H9 (cell line): ENCODE results near the gene DAPL1. TPM values are rescaled to one million over a fixed set of nuclear protein-coding genes. Genes with fewer than 3 reads are reported as not detected.

ENCODE experiments used
- DNase-seq: peaks from one replicate; pipeline ENCODE4 v3.0.0-alpha.2; 2017
- H2AFZ ChIP-seq: one replicate; pipeline ENCODE4 v1.6.1; 2013; ENCODE audit warnings: mild to moderate bottlenecking, low read length, control low read depth, moderate library complexity
- H2AK5ac ChIP-seq: 2 replicates; pipeline ENCODE4 v1.6.1; 2013; ENCODE audit warnings: low read length, control low read depth, mixed read lengths; ENCODE audit not compliant: insufficient read length
- H2BK120ac ChIP-seq: one replicate; pipeline ENCODE4 v1.6.1; 2013; ENCODE audit warnings: low read depth, mild to moderate bottlenecking, low read length, control low read depth, inconsistent platforms; ENCODE audit not compliant: poor library complexity, severe bottlenecking
- H2BK12ac ChIP-seq: 2 replicates; pipeline ENCODE4 v1.6.1; 2013; ENCODE audit warnings: low read length, control low read depth, mixed read lengths, low read depth; ENCODE audit not compliant: insufficient read length
- H2BK15ac ChIP-seq: 2 replicates; pipeline ENCODE4 v1.6.1; 2013; ENCODE audit warnings: low read depth, low read length, control low read depth
- H2BK20ac ChIP-seq: one replicate; pipeline ENCODE4 v1.6.1; 2013; ENCODE audit warnings: low read depth, mild to moderate bottlenecking, low read length, control low read depth, inconsistent platforms; ENCODE audit not compliant: poor library complexity, severe bottlenecking
- H2BK5ac ChIP-seq: 2 replicates; pipeline ENCODE4 v1.6.1; 2013; ENCODE audit warnings: low read length, control low read depth, mixed read lengths; ENCODE audit not compliant: insufficient read length
- H3K14ac ChIP-seq: 2 replicates; pipeline ENCODE4 v1.6.1; 2013; ENCODE audit warnings: low read length, control low read depth; ENCODE audit not compliant: insufficient read depth
- H3K18ac ChIP-seq: 2 replicates; pipeline ENCODE4 v1.6.1; 2013; ENCODE audit warnings: low read depth, mild to moderate bottlenecking, mixed read lengths, low read length, control low read depth; ENCODE audit not compliant: insufficient read length
- H3K23ac ChIP-seq: 2 replicates; pipeline ENCODE4 v1.6.1; 2013; ENCODE audit warnings: low read length, control low read depth, mixed read lengths, low read depth; ENCODE audit not compliant: insufficient read length
- H3K23me2 ChIP-seq: 2 replicates; pipeline ENCODE4 v1.6.1; 2013; ENCODE audit warnings: low read depth, mild to moderate bottlenecking, mixed read lengths, low read length, control low read depth; ENCODE audit not compliant: insufficient read length, poor library complexity, severe bottlenecking
- H3K27ac ChIP-seq: 2 replicates; pipeline ENCODE4 v1.5.1; 2013; ENCODE audit warnings: low read length, control low read depth, mixed read lengths, low read depth; ENCODE audit not compliant: insufficient read length
- H3K27me3 ChIP-seq: 2 replicates; pipeline ENCODE4 v1.6.1; 2013; ENCODE audit warnings: low read length, control low read depth, inconsistent platforms; ENCODE audit not compliant: insufficient read depth
- H3K4ac ChIP-seq: 2 replicates; pipeline ENCODE4 v1.6.1; 2013; ENCODE audit warnings: low read depth, mild to moderate bottlenecking, control low read depth, inconsistent platforms, low read length, moderate library complexity
- H3K4me1 ChIP-seq: 2 replicates; pipeline ENCODE4 v1.6.1; 2013; ENCODE audit warnings: low read length, control low read depth, inconsistent platforms; ENCODE audit not compliant: insufficient read depth
- H3K4me2 ChIP-seq: 2 replicates; pipeline ENCODE4 v1.6.1; 2013; ENCODE audit warnings: low read length, control low read depth, mixed read lengths; ENCODE audit not compliant: insufficient read length, insufficient read depth
- H3K56ac ChIP-seq: 2 replicates; pipeline ENCODE4 v1.6.1; 2013; ENCODE audit warnings: low read depth, mild to moderate bottlenecking, mixed read lengths, low read length, control low read depth; ENCODE audit not compliant: insufficient read length
- H3K79me1 ChIP-seq: 2 replicates; pipeline ENCODE4 v1.6.1; 2013; ENCODE audit warnings: low read depth, mild to moderate bottlenecking, moderate library complexity, low read length, control low read depth, inconsistent platforms; ENCODE audit not compliant: insufficient read depth, poor library complexity, severe bottlenecking
- H3K79me2 ChIP-seq: 2 replicates; pipeline ENCODE4 v1.6.1; 2013; ENCODE audit warnings: low read length, control low read depth, inconsistent platforms; ENCODE audit not compliant: insufficient read depth
- H3K9ac ChIP-seq: 2 replicates; pipeline ENCODE4 v1.6.1; 2013; ENCODE audit warnings: low read length, control low read depth, mixed read lengths; ENCODE audit not compliant: insufficient read length; ENCODE audit errors: extremely low read depth
- H3K9me3 ChIP-seq: one replicate; pipeline ENCODE4 v1.6.1; 2013; ENCODE audit warnings: low read depth, low read length, inconsistent platforms; ENCODE audit not compliant: control insufficient read depth
- H3T11ph ChIP-seq: one replicate; pipeline ENCODE4 v1.6.1; 2013; ENCODE audit warnings: mild to moderate bottlenecking, low read length, control low read depth, inconsistent platforms
- H4K20me1 ChIP-seq: one replicate; pipeline ENCODE4 v1.6.1; 2013; ENCODE audit not compliant: control insufficient read depth, insufficient read length, insufficient read depth
- H4K5ac ChIP-seq: 2 replicates; pipeline ENCODE4 v1.6.1; 2013; ENCODE audit warnings: low read depth, mild to moderate bottlenecking, mixed read lengths, low read length, control low read depth; ENCODE audit not compliant: insufficient read length
- H4K8ac ChIP-seq: replicated peaks from 2 replicates; pipeline ENCODE4 v1.6.1; 2013; ENCODE audit warnings: low read length, control low read depth, mixed read lengths, low read depth; ENCODE audit not compliant: insufficient read length
- H4K91ac ChIP-seq: 2 replicates; pipeline ENCODE4 v1.6.1; 2013; ENCODE audit warnings: low read depth, mild to moderate bottlenecking, moderate library complexity, mixed read lengths, low read length, control low read depth; ENCODE audit not compliant: insufficient read length
- H3K27ac Mint-ChIP-seq, 3 experiments: 2 replicates in 2 of 3; 3 replicates in 1 of 3; pipeline ENCODE4 v1.8.0; 2020 to 2021; ENCODE audit warnings: mixed read lengths in 3 of 3, mild to moderate bottlenecking in 1 of 3, moderate library complexity in 1 of 3
- H3K27me3 Mint-ChIP-seq: 2 replicates; pipeline ENCODE4 v1.8.0; 2021; ENCODE audit warnings: low read depth, mild to moderate bottlenecking, moderate library complexity, mixed read lengths
- H3K36me3 Mint-ChIP-seq, 3 experiments: 2 replicates in 2 of 3; 3 replicates in 1 of 3; pipeline ENCODE4 v1.8.0; 2020 to 2021; ENCODE audit warnings: low read depth in 3 of 3, mixed read lengths in 3 of 3; ENCODE audit not compliant: insufficient read depth in 1 of 3
- H3K4me1 Mint-ChIP-seq, 2 experiments: 2 replicates each; pipeline ENCODE4 v1.8.0; 2020; ENCODE audit warnings: mixed read lengths in 2 of 2
- H3K4me3 Mint-ChIP-seq, 2 experiments: 2 replicates in 1 of 2; 3 replicates in 1 of 2; pipeline ENCODE4 v1.8.0; 2020 to 2021; ENCODE audit warnings: mild to moderate bottlenecking in 2 of 2, mixed read lengths in 2 of 2, moderate library complexity in 1 of 2
- H3K9me3 Mint-ChIP-seq, 2 experiments: 2 replicates in 1 of 2; 3 replicates in 1 of 2; pipeline ENCODE4 v1.8.0; 2020; ENCODE audit warnings: mild to moderate bottlenecking in 2 of 2, mixed read lengths in 2 of 2, moderate library complexity in 1 of 2
- CTCF ChIP-seq: fragments of 200-600 bp; sonication (generic); conservative IDR thresholded peaks from 3 replicates; pipeline ENCODE4 v1.8.0; 2021; ENCODE audit warnings: antibody characterized with exemption, mild to moderate bottlenecking
- WGBS: extraction: QIAGEN DNeasy Blood & Tissue Kit; methylation state at CpG from one replicate; pipeline ENCODE4 v1.1.7; 2013; ENCODE audit warnings: missing lambda C conversion rate, low lambda C conversion rate, mixed read lengths; ENCODE audit not compliant: insufficient read length; ENCODE audit errors: extremely low coverage; 5-methylcytosine and 5-hydroxymethylcytosine counted together
- total RNA-seq: library from RNA; stranded (reverse); gene quantifications from 2 replicates; pipeline ENCODE4 v1.2.1, GENCODE V29; 2021

DAPL1 gene
- total RNA-seq, 1 experiment from 2014 or later = not detected

GRCh38 chr2:158818511-158818910, 23.4 kb downstream of the DAPL1 start:
- H3K4me1 Mint-ChIP-seq = peaks cover 10 to 14% of the 10 kb centered on the region in 2 experiments
- no peak overlapping the region for H3K4me3 Mint-ChIP-seq
- no peak overlapping the region for H3K27ac Mint-ChIP-seq
- no peak overlapping the region for H4K8ac ChIP-seq
- no peaks in the 10 kb centered on the region for H3K79me1 ChIP-seq
- H2BK5ac ChIP-seq = no peak overlapping the region
- no peaks in the 10 kb centered on the region; the same call in 1 of the 2 replicates for H3K4me1 ChIP-seq
- H2BK20ac ChIP-seq = no peak overlapping the region
- H2BK15ac ChIP-seq = no peak overlapping the region
- no peak overlapping the region for H4K91ac ChIP-seq
- H3K9me3 Mint-ChIP-seq = no peaks in the 10 kb centered on the region
- H3K27me3 Mint-ChIP-seq = no peaks in the 10 kb centered on the region; the same call in 1 of the 2 replicates
- no peak for TF ChIP-seq CTCF
- H4K20me1 ChIP-seq = no peaks in the 10 kb centered on the region
- no peaks in the 10 kb centered on the region for H3K23me2 ChIP-seq
- no peaks in the 10 kb centered on the region for H3K79me2 ChIP-seq
- no peak overlapping the region for H3K4ac ChIP-seq
- H2AK5ac ChIP-seq = no peak overlapping the region
- no CpG with 5 or more reads among the region's 3 CpGs for WGBS
- no peaks in the 10 kb centered on the region for H3K36me3 Mint-ChIP-seq
- no peak overlapping the region for H3K9ac ChIP-seq
- no peaks in the 10 kb centered on the region for H3K27me3 ChIP-seq
- no peak overlapping the region for H3K27ac ChIP-seq
- H3T11ph ChIP-seq = no peak overlapping the region
- H3K18ac ChIP-seq = no peak overlapping the region
- no peak overlapping the region for H2AFZ ChIP-seq
- H3K56ac ChIP-seq = no peak overlapping the region
- H3K14ac ChIP-seq = no peak overlapping the region
- H3K4me2 ChIP-seq = no peak overlapping the region
- H3K23ac ChIP-seq = no peak overlapping the region
- no peaks in the 10 kb centered on the region for H3K9me3 ChIP-seq
- H4K5ac ChIP-seq = no peak overlapping the region
- H2BK120ac ChIP-seq = no peak overlapping the region
- no peak for DNase-seq
- H2BK12ac ChIP-seq = no peak overlapping the region
